Subcutaneous adipose tissue (tissue), 4 donors: ENCODE results near the gene MACROD1. TPM values are rescaled to one million over a fixed set of nuclear protein-coding genes. Genes with fewer than 3 reads are reported as not detected.

ENCODE experiments used
- total RNA-seq, 4 donors: library from RNA; depleted of rRNA; stranded (reverse); fragments of >200 nt; gene quantifications; one replicate each; pipeline ENCODE4 v1.1.0, GENCODE V29; 2016
- TF ChIP-seq, protein P1 (sequence below): fragments of 450-650 bp; IDR thresholded peaks from one replicate; pipeline ENCODE4 v1.5.1; 2016; ENCODE audit warnings: low read depth, mild to moderate bottlenecking, control low read depth, antibody characterized with exemption, moderate library complexity

The MACROD1 gene, protein sequence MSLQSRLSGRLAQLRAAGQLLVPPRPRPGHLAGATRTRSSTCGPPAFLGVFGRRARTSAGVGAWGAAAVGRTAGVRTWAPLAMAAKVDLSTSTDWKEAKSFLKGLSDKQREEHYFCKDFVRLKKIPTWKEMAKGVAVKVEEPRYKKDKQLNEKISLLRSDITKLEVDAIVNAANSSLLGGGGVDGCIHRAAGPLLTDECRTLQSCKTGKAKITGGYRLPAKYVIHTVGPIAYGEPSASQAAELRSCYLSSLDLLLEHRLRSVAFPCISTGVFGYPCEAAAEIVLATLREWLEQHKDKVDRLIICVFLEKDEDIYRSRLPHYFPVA
- 10 to 100 TPM in 3 of 4 donors, 1 to 10 TPM in 1; 8.0 to 24.0 (median 19.8) TPM for total RNA-seq

DNA sequence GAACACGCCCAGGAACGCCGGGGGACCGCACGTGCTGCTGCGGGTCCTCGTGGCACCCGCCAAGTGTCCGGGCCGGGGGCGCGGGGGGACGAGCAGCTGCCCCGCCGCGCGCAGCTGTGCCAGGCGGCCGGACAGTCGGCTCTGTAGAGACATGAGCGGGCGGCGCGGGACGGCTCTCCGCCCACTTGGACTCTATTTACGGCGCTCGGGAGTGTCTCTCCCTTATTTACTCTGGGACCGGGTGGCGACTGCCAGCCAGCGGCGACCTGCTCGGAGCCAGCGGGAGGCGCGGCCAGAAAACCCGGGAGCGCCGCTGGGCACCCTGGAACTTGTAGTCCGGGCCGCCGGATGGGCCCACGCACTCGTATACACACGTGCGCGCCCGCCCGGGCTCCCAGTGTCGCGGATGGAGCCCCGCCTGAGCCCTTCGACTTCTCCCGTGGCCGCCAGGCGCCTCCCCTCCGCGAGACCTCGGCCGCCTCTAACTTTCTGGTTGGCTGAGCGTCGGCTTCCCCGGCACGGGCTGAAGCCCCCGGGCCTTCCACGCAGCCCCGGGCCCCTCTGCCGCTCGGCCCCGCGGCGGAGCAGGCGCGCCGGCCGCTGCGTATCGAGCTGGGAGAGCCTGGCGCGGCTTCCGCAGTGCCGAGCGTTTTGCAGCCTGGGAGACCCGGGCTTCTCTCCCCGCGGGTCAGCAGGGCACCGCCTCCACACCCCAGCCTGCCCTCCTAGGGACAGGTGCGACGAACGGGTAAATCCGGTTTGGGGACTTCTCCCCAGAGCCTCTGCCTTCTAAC is at the start of gene MACROD1:
Gene MACROD1, minus strand, starts transcription at position 272 of the 794 bp plus-strand sequence. Its CDS starts 119 bp downstream, at position 153.
- TF ChIP-seq, protein P1, sequence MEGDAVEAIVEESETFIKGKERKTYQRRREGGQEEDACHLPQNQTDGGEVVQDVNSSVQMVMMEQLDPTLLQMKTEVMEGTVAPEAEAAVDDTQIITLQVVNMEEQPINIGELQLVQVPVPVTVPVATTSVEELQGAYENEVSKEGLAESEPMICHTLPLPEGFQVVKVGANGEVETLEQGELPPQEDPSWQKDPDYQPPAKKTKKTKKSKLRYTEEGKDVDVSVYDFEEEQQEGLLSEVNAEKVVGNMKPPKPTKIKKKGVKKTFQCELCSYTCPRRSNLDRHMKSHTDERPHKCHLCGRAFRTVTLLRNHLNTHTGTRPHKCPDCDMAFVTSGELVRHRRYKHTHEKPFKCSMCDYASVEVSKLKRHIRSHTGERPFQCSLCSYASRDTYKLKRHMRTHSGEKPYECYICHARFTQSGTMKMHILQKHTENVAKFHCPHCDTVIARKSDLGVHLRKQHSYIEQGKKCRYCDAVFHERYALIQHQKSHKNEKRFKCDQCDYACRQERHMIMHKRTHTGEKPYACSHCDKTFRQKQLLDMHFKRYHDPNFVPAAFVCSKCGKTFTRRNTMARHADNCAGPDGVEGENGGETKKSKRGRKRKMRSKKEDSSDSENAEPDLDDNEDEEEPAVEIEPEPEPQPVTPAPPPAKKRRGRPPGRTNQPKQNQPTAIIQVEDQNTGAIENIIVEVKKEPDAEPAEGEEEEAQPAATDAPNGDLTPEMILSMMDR: no peak

DNA sequence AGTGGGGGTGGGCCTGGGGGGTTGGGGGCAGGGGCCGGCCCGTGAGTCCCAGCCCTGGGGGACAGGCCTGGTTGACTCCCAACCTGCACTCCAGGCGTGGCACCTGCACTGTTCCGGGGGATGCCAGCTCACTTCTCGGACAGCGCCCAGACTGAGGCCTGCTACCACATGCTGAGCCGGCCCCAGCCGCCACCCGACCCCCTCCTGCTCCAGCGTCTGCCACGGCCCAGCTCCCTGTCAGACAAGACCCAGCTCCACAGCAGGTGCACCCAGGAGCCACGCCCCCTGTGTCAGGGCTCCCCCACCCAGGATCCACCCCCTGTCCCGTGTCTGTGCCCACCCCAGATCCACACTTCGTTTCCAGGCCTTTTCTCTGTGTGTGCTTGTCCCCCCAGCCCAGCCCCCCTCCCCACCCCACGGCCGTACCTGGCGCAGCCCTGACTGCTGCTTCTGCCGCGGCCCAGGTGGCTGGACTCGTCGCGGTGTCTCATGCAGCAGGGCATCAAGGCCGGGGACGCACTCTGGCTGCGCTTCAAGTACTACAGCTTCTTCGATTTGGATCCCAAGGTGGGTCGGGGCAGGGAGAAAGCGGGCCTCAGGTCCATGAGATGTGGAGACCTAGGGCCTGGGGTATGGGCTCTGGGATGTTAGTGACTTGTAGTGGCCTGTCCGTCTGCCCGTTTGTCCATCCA is 45.4 kb upstream of the MACROD1 start:
- TF ChIP-seq, protein P1: no peak

DNA sequence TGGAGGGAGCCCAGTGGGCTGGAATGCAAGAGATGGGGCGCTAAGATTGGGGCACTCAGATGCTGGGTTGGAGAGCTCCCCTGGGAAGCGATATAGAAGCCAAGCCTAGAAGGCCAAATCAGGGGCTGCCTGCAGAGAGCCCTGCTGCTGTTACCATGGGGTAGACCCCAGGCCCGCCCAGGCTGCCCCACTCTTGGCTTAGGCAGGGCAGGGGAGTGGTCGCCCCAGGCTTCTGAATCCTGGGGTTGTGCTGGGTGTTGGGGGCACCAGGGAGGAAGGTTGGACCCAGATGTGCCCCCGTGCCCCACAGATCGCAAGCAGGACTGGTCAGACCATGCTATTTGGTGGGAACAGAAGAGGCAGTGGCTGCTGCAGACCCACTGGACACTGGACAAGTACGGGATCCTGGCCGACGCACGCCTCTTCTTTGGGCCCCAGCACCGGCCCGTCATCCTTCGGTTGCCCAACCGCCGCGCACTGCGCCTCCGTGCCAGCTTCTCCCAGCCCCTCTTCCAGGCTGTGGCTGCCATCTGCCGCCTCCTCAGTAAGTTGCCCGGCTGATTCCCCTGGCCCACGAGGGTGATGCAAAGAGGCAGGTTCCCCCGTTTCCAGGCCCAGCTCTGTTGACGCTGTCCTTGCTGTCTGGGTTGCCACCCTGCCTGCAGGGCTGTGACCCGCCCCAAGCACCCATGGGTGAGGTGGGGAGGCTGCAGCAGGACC is 44.5 kb upstream of the MACROD1 start:
- TF ChIP-seq, protein P1: no peak

DNA sequence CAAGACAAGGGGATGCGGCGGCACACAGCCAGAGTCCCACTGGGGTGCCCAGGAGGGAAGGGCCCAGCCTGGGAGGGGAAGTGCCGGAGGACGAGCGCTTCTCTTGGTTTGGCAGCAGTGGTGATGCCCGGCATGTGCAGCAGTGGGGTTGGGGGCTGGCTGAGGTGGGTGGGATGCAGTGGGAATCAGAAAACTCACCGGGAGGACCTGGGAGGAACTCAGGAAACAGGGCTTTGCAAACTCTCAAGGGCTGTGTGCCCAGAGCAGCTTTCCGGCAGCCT is 43.6 kb upstream of the MACROD1 start:
- TF ChIP-seq, protein P1: no peak

GRCh38 chr11:64208796-64209562 is 43.1 kb upstream of the MACROD1 start:
- TF ChIP-seq, protein P1: no peak

GRCh38 chr11:64208086-64208795 is 42.3 kb upstream of the MACROD1 start:
- TF ChIP-seq, protein P1: no peak
